OCI-LY7 (cell line): ENCODE results near the gene CTRB1.

Experiments
- EZH2phosphoT487 ChIP-seq: fragments of 200-600 bp; sonication (generic); IDR thresholded peaks from 2 replicates; pipeline ENCODE4 v1.6.1; 2018; ENCODE audit warnings: low read depth, borderline replicate concordance, mild to moderate bottlenecking, mixed run types, antibody characterized with exemption, low read length, moderate library complexity, mixed read lengths
- TF ChIP-seq, protein P1 (sequence below): fragments of 200-600 bp; sonication (generic); conservative IDR thresholded peaks from 2 replicates; pipeline ENCODE4 v1.5.1; 2014; ENCODE audit warnings: mild to moderate bottlenecking, antibody characterized with exemption, low read length, moderate library complexity, mixed read lengths

DNA sequence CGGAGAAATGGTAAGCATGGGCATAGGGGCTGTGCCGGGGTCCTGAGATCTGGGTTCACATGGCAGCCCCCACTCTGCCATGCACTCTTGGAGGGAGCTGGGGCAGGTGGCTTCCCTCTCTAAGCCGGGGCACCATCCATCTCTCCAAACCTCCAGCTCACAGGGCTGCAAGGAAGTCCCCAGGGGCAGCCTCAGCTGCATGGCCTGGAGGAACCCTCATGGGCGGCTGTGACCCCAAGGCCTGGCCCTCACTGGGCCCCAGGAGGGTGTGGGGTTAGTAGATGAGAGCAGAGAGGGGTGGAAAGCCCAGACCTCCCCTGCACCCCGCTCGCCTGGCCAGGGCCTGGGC is 14.4 kb upstream of the CTRB1 start:
- TF ChIP-seq, protein P1, sequence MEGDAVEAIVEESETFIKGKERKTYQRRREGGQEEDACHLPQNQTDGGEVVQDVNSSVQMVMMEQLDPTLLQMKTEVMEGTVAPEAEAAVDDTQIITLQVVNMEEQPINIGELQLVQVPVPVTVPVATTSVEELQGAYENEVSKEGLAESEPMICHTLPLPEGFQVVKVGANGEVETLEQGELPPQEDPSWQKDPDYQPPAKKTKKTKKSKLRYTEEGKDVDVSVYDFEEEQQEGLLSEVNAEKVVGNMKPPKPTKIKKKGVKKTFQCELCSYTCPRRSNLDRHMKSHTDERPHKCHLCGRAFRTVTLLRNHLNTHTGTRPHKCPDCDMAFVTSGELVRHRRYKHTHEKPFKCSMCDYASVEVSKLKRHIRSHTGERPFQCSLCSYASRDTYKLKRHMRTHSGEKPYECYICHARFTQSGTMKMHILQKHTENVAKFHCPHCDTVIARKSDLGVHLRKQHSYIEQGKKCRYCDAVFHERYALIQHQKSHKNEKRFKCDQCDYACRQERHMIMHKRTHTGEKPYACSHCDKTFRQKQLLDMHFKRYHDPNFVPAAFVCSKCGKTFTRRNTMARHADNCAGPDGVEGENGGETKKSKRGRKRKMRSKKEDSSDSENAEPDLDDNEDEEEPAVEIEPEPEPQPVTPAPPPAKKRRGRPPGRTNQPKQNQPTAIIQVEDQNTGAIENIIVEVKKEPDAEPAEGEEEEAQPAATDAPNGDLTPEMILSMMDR: no peak
- TF ChIP-seq EZH2phosphoT487: no peak
